Measurements from ENCODE around the gene ANKRD33B. TPM values are rescaled to one million over a fixed set of nuclear protein-coding genes. Genes with fewer than 3 reads are reported as not detected.
"Not testable (repeated sequence)": the region's sequence is repeated elsewhere in the genome, so short reads cannot be mapped to it uniquely, and the experiment has no call there.

The ANKRD33B gene
- total RNA-seq, 4 donors from 2014 or later: 21.3 to 34.9 (median 30.5) TPM

DNA sequence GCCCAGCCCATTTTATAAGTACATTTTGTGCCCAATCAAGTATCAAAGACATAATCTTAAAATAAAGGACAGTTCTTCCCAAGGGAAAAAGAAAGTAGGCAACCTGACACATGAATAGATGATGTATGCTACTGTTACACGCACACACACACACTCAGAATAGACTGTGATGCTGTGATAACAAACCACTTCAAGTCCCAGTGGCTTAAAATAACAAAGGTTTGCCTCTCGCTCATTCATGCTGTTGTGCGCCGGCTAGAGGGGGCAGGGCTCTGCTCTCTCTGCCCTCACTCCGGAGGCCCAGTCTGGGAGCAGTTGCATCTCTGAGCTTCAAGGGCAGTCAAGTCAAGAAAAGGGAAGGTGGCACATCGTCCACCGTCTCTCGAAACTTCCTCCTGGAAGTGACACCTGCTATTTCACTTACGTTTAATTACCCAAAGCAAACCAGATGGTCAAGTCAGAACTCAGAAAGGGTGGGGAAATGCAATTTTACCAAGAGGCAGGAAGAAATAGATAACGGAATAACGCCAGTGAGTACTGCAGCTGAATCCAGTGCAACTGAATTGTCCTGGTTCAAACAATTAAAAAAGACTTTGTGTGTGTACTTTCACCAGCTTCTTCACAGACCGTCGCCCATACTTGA, 43.3 kb downstream of the ANKRD33B start:
- DNase-seq (ENCODE audit: low spot score in 2 of 2): no peak
- Histone ChIP-seq H3K36me3 (no peaks in the 10 kb centered on the region), H3K27me3 (no peaks in the 10 kb centered on the region), H3K9me3 (no peaks in the 10 kb centered on the region), H3K27ac (peak overlapping the region; percentile 31 to 82 (median 66)), H3K4me3 (no peak overlapping the region), H3K4me1 (peaks cover 0 to 51% (median 20%) of the 10 kb centered on the region in 4 donors)
- WGBS, 2 donors: 31 to 42% methylated on average over 13 of the region's 13 CpGs
- no peak for TF ChIP-seq EP300 (IDR thresholded peaks at IDR 0.05)
- TF ChIP-seq POLR2A (IDR thresholded peaks at IDR 0.05): no peak
- TF ChIP-seq, protein P1, sequence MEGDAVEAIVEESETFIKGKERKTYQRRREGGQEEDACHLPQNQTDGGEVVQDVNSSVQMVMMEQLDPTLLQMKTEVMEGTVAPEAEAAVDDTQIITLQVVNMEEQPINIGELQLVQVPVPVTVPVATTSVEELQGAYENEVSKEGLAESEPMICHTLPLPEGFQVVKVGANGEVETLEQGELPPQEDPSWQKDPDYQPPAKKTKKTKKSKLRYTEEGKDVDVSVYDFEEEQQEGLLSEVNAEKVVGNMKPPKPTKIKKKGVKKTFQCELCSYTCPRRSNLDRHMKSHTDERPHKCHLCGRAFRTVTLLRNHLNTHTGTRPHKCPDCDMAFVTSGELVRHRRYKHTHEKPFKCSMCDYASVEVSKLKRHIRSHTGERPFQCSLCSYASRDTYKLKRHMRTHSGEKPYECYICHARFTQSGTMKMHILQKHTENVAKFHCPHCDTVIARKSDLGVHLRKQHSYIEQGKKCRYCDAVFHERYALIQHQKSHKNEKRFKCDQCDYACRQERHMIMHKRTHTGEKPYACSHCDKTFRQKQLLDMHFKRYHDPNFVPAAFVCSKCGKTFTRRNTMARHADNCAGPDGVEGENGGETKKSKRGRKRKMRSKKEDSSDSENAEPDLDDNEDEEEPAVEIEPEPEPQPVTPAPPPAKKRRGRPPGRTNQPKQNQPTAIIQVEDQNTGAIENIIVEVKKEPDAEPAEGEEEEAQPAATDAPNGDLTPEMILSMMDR (IDR thresholded peaks at IDR 0.05): no peak

GRCh38 chr5:10607666-10608073, 43.8 kb downstream of the ANKRD33B start:
- WGBS, 2 donors: 13 to 22% methylated on average over 5 of the region's 5 CpGs
- DNase-seq (ENCODE audit: low spot score in 2 of 2): peak; percentile 64 to 78
- H3K4me3 ChIP-seq: no peak overlapping the region
- TF ChIP-seq POLR2A (IDR thresholded peaks at IDR 0.05) (no peak), EP300 (IDR thresholded peaks at IDR 0.05) (peak; percentile 42 to 91)
- TF ChIP-seq, protein P1 (IDR thresholded peaks at IDR 0.05): peak in 2 of 5 experiments; percentile 18 to 41
- H3K4me1 ChIP-seq: peaks cover 0 to 46% (median 17%) of the 10 kb centered on the region in 4 donors
- H3K36me3 ChIP-seq: no peaks in the 10 kb centered on the region
- peak overlapping the region; percentile 31 to 82 (median 66) for H3K27ac ChIP-seq
- H3K27me3 ChIP-seq: no peaks in the 10 kb centered on the region
- H3K9me3 ChIP-seq: no peaks in the 10 kb centered on the region

- H3K4me3 ChIP-seq; H3K27me3 ChIP-seq; H3K9me3 ChIP-seq; DNase-seq (ENCODE audit: low spot score in 2 of 2); H3K36me3 ChIP-seq: not testable (repeated sequence)
- H3K4me1 ChIP-seq: peaks cover 0 to 42% (median 17%) of the 10 kb centered on the region in 4 donors
- 74 to 76% methylated on average over 9 of the region's 9 CpGs for WGBS, 2 donors
- peak overlapping the region; percentile 31 to 82 (median 66) for H3K27ac ChIP-seq
These were observed 44.2 kb downstream of the ANKRD33B start for GRCh38 chr5:10608081-10608480.

DNA sequence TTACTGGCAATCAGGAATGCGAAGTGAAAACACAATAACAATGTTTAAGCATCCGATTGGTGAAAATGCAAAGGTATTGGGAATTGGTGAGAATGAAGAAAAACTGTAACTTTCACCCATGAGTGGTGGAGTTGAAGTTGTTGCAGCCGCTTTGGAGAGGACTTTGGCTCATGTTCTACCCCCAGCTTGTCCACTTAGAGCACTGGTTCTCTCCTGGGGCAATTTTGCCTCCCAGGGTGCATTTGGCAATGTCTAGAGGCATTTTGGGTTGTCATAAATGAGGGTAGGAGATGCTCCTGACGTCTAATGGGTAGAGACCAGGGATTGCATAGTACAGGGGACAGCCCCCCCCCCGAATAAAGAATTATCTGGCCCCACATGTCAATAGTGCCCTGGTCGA, 46.2 kb downstream of the ANKRD33B start:
- Histone ChIP-seq H3K36me3 (no peaks in the 10 kb centered on the region), H3K27me3 (no peaks in the 10 kb centered on the region), H3K4me1 (peaks cover 0 to 42% (median 17%) of the 10 kb centered on the region in 4 donors), H3K27ac (no peak overlapping the region), H3K4me3 (no peak overlapping the region), H3K9me3 (no peaks in the 10 kb centered on the region)
- DNase-seq (ENCODE audit: low spot score in 2 of 2): no peak
- WGBS, 2 donors: 88 to 92% methylated on average over 6 of the region's 6 CpGs
- TF ChIP-seq, protein P1 (IDR thresholded peaks at IDR 0.05): no peak
- TF ChIP-seq POLR2A (IDR thresholded peaks at IDR 0.05): no peak
- no peak for TF ChIP-seq EP300 (IDR thresholded peaks at IDR 0.05)

- TF ChIP-seq POLR2A (IDR thresholded peaks at IDR 0.05) (no peak), EP300 (IDR thresholded peaks at IDR 0.05) (no peak)
- TF ChIP-seq, protein P1 (IDR thresholded peaks at IDR 0.05): no peak
- H3K4me3 ChIP-seq: no peak overlapping the region
- no peaks in the 10 kb centered on the region for H3K36me3 ChIP-seq
- H3K4me1 ChIP-seq: peaks cover 0 to 37% (median 17%) of the 10 kb centered on the region in 4 donors
- H3K27me3 ChIP-seq: no peaks in the 10 kb centered on the region
- H3K27ac ChIP-seq: no peak overlapping the region
- H3K9me3 ChIP-seq: no peaks in the 10 kb centered on the region
- WGBS, 2 donors: 67 to 81% methylated on average over 4 of the region's 4 CpGs
- no peak for DNase-seq (ENCODE audit: low spot score in 2 of 2)
These were observed 47.4 kb downstream of the ANKRD33B start for GRCh38 chr5:10611290-10611689.

All from tibial nerve (tissue), 4 donors.